ENCODE results near the gene ADA.

ADA gene

DNA sequence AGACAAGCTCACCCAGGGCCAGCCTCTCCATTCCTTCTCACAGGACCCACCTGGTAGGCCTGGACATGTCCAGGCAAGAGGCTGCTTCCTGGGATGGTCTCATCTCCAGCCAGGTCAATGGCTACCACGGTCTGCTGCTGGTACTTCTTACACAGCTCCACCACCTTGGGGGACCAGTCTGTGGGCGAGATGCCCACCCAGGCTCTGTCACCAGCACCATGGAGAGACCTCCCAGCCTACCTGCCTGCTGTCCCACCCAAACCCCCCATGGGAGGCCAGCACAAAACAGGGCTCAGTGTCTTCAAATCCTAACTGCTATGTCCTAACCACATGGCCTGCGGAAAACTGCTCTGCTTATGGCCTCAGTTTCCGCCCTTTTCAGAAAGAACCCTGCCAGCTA, 27.3 kb downstream of the ADA start:
- no peak overlapping the region for H3K4me3 ChIP-seq (ENCODE audit: low read length)
- no peak for DNase-seq (ENCODE audit: low read depth)
- TF ChIP-seq, protein P1, sequence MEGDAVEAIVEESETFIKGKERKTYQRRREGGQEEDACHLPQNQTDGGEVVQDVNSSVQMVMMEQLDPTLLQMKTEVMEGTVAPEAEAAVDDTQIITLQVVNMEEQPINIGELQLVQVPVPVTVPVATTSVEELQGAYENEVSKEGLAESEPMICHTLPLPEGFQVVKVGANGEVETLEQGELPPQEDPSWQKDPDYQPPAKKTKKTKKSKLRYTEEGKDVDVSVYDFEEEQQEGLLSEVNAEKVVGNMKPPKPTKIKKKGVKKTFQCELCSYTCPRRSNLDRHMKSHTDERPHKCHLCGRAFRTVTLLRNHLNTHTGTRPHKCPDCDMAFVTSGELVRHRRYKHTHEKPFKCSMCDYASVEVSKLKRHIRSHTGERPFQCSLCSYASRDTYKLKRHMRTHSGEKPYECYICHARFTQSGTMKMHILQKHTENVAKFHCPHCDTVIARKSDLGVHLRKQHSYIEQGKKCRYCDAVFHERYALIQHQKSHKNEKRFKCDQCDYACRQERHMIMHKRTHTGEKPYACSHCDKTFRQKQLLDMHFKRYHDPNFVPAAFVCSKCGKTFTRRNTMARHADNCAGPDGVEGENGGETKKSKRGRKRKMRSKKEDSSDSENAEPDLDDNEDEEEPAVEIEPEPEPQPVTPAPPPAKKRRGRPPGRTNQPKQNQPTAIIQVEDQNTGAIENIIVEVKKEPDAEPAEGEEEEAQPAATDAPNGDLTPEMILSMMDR (IDR thresholded peaks at IDR 0.05; ENCODE audit: insufficient read depth, low read depth, low read length, missing control alignments), result no peak

DNA sequence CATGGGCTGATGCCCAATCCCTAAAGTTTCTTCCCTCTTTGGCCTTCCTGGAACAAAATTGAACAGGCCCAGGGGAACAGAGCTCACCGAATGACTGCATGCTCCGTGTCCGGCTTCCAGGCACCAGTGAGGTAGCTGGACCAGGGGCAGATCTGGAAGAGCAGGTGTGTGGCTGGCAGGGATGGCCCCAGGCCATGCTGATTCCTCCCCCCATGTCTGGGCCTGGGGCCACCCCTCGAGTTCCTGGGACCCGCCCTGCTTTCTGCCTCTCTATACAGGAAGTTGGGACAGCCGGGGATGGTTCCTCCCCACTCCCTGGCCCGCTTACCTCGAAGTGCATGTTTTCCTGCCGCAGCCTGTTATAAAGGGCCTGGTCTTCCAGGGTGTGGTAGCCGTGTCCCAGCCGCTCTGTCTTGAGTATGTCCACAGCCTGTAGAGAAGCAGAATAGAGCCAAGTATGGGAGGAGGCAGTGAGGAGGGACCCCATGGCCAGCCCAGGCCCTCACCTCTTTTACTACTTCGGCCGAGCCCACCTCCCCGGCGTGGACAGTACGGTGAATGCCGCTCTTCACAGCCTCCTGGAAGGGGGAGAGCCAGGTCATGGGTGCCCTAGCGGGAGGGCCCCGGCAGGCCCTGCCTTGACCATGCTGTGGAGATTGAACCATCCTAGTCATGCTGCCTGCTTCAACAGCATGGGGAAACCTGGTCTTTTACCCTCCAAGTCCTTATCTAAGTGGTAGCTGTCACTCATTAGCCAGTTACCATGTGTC, 28.8 kb downstream of the ADA start:
- TF ChIP-seq, protein P1 (IDR thresholded peaks at IDR 0.05; ENCODE audit: insufficient read depth, low read depth, low read length, missing control alignments), result no peak
- no peak for DNase-seq (ENCODE audit: low read depth)
- H3K4me3 ChIP-seq (ENCODE audit: low read length), result no peak overlapping the region

DNA sequence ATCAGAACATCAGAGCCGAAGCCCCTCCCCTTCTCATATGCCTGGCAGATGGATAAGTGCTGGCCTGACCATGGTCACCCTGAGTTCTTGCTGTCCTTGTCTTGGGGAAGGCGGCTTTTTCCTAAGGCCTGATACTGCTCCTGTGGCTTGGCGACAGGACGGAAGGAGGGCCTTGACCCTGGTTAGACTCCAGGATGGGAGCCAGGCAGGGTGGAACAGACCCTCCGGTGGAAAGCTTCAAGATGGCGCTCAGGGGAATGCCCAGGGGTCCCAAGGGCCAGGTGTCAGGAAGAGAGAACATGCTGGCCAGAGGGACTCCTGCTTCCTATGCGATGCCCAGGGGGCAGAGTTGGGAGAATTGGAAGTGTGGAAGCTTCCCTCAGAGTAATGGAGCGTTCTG, 29.6 kb downstream of the ADA start:
- H3K4me3 ChIP-seq (ENCODE audit: low read length), result no peak overlapping the region
- TF ChIP-seq, protein P1 (IDR thresholded peaks at IDR 0.05; ENCODE audit: insufficient read depth, low read depth, low read length, missing control alignments), result no peak
- DNase-seq (ENCODE audit: low read depth), result no peak

DNA sequence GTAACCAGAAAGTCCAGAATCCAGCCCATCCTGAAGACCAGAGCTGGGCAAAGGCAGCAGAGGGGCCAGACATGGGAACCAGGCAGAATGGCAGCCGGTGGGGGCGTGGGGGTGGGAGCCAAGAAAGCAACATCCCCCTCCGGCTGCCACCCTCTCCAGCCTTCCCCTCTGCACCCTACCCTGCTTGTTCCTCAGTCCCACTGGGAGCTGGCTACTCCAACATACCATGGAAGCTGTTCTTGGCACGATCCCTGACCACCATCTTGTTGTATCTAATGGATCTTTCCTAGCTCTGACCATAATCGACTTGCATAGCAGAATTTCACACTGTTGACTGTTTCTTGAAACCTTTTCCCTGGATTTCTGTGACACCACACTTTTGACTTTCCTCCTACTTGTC, 30.2 kb downstream of the ADA start:
- TF ChIP-seq, protein P1 (IDR thresholded peaks at IDR 0.05; ENCODE audit: insufficient read depth, low read depth, low read length, missing control alignments), result no peak
- DNase-seq (ENCODE audit: low read depth), result no peak
- H3K4me3 ChIP-seq (ENCODE audit: low read length), result no peak overlapping the region

DNA sequence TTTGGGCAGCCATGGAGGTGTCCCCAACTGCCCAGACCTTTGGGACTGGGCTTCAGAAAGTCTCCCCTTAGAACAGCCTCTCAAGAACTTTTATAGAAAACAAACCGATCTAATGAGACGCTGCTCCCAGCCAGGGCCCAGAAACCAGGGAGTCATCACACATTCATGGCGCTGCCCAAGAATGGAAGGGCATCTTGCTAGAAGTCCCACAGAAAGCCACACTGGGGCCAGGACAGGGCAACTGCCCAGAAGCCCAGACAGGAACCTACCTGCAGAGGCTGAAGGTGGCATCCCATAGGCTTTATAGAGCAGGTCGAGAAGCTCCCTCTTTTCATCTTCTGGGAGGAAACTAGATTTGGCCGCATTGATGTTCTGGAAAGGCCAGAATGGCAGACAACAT, 31.5 kb downstream of the ADA start:
- no peak for DNase-seq (ENCODE audit: low read depth)

DNA sequence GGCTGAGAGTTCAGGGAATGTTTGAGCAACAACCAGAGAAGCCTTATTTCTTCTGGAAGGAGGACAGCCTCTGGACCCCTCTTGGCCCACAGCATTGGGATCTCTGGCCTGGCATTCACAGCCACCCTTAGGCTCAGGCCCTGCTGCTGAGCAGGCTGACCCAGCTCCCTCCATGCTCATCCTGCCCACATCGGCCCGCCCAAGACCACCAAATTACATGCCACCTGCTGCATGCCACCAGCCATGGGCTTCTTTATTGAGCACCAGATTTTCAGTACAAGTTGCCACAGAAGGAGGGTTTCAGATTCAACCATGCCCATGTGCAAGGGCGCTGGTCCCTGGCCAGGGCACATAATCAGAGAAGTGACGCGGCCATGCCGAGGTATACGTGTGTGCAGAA, 32.2 kb downstream of the ADA start:
- no peak for DNase-seq (ENCODE audit: low read depth)
- no peak overlapping the region for H3K4me3 ChIP-seq (ENCODE audit: low read length)
- TF ChIP-seq, protein P1 (IDR thresholded peaks at IDR 0.05; ENCODE audit: insufficient read depth, low read depth, low read length, missing control alignments), result no peak

More for the DNA sequence above, 31.5 kb downstream of the ADA start:
- TF ChIP-seq, protein P1 (IDR thresholded peaks at IDR 0.05; ENCODE audit: insufficient read depth, low read depth, low read length, missing control alignments), result no peak
- no peak overlapping the region for H3K4me3 ChIP-seq (ENCODE audit: low read length)

DNA sequence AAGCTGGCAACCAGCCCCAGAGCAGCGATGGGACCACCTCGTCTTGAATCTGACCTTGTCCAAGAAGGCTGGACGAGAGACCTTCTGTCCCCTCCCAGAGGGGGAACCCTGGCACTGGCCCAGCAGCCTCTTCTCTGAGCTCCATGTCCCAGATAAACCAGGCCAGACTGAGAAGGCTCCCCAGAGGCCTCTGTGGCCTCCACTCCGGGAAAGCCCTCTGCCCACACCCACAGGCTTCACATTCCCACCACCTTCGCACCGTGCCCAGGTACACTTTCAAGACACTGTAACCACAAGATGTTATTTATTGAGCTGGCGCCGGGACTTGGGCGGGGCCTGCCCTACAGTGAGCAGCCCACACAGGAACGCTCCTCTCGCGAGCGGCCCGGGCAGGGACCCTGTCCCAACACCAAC, 33.2 kb downstream of the ADA start:
- TF ChIP-seq, protein P1 (IDR thresholded peaks at IDR 0.05; ENCODE audit: insufficient read depth, low read depth, low read length, missing control alignments), result no peak
- no peak for DNase-seq (ENCODE audit: low read depth)
- no peak overlapping the region for H3K4me3 ChIP-seq (ENCODE audit: low read length)

All from epithelial cell of esophagus (primary cell).